ENCODE data around the gene WWC2.

Gene WWC2

GRCh38 chr4:183098723-183099536, at the start of gene WWC2:
Gene WWC2 (plus strand): TSS chr4:183099257. CDS start chr4:183099492, 235 bp downstream.
- no peaks in the 10 kb centered on the region for H3K36me3 ChIP-seq (ENCODE audit: insufficient read depth)
- no peak within 1 kb of the TSS for H3K27ac ChIP-seq
- peak within 1 kb of the TSS; percentile 97 for H3K4me2 ChIP-seq
- peaks cover 11% of the 10 kb centered on the region for H3K4me1 ChIP-seq (ENCODE audit: low read depth, poor library complexity, severe bottlenecking)
- TF ChIP-seq CTCF (conservative IDR thresholded peaks at IDR 0.05; ENCODE audit: low read depth, low read length): no peak
- no peak within 1 kb of the TSS for H3K4me3 ChIP-seq (IDR thresholded peaks at IDR 0.05; ENCODE audit: insufficient read depth, low read depth, low read length)
- no peaks in the 10 kb centered on the region for H4K20me1 ChIP-seq (ENCODE audit: insufficient read depth)
- H2AFZ ChIP-seq (ENCODE audit: low read depth): peak within 1 kb of the TSS; percentile 95
- H3K79me2 ChIP-seq (ENCODE audit: insufficient read depth, low read depth): no peaks in the 10 kb centered on the region
- peak within 1 kb of the TSS; percentile 65 for H3K9ac ChIP-seq
- peaks cover 17% of the 10 kb centered on the region for H3K27me3 ChIP-seq (ENCODE audit: insufficient read depth, low read depth)

GRCh38 chr4:183053681-183054080, 45.4 kb upstream of the WWC2 start:
- H3K4me2 ChIP-seq: no peak overlapping the region
- no peak overlapping the region for H3K27ac ChIP-seq
- no peak for TF ChIP-seq CTCF (conservative IDR thresholded peaks at IDR 0.05; ENCODE audit: low read depth, low read length)
- no peaks in the 10 kb centered on the region for H3K27me3 ChIP-seq (ENCODE audit: insufficient read depth, low read depth)
- H3K36me3 ChIP-seq (ENCODE audit: insufficient read depth): no peaks in the 10 kb centered on the region
- H3K4me3 ChIP-seq (IDR thresholded peaks at IDR 0.05; ENCODE audit: insufficient read depth, low read depth, low read length): no peak overlapping the region
- H3K79me2 ChIP-seq (ENCODE audit: insufficient read depth, low read depth): no peaks in the 10 kb centered on the region
- H2AFZ ChIP-seq (ENCODE audit: low read depth): no peak overlapping the region
- H3K9ac ChIP-seq: no peak overlapping the region
- H3K4me1 ChIP-seq (ENCODE audit: low read depth, poor library complexity, severe bottlenecking): no peaks in the 10 kb centered on the region
- H4K20me1 ChIP-seq (ENCODE audit: insufficient read depth): no peaks in the 10 kb centered on the region

GRCh38 chr4:183057255-183057654, 41.8 kb upstream of the WWC2 start:
- Histone ChIP-seq H3K4me2 (no peak overlapping the region), H3K79me2 (ENCODE audit: insufficient read depth, low read depth) (no peaks in the 10 kb centered on the region), H3K9ac (no peak overlapping the region), H2AFZ (ENCODE audit: low read depth) (no peak overlapping the region), H3K36me3 (ENCODE audit: insufficient read depth) (no peaks in the 10 kb centered on the region), H3K4me1 (ENCODE audit: low read depth, poor library complexity, severe bottlenecking) (peaks cover 15% of the 10 kb centered on the region), H3K4me3 (IDR thresholded peaks at IDR 0.05; ENCODE audit: insufficient read depth, low read depth, low read length) (no peak overlapping the region), H4K20me1 (ENCODE audit: insufficient read depth) (no peaks in the 10 kb centered on the region), H3K27me3 (ENCODE audit: insufficient read depth, low read depth) (no peaks in the 10 kb centered on the region), H3K27ac (no peak overlapping the region)
- no peak for TF ChIP-seq CTCF (conservative IDR thresholded peaks at IDR 0.05; ENCODE audit: low read depth, low read length)

- Histone ChIP-seq H3K4me1 (ENCODE audit: low read depth, poor library complexity, severe bottlenecking) (peaks cover 15% of the 10 kb centered on the region), H3K9ac (no peak overlapping the region), H2AFZ (ENCODE audit: low read depth) (no peak overlapping the region), H3K4me3 (IDR thresholded peaks at IDR 0.05; ENCODE audit: insufficient read depth, low read depth, low read length) (no peak overlapping the region), H3K27ac (no peak overlapping the region), H3K36me3 (ENCODE audit: insufficient read depth) (no peaks in the 10 kb centered on the region), H3K27me3 (ENCODE audit: insufficient read depth, low read depth) (no peaks in the 10 kb centered on the region), H3K79me2 (ENCODE audit: insufficient read depth, low read depth) (no peaks in the 10 kb centered on the region), H3K4me2 (peak overlapping the region; percentile 43; the same call in 1 of the 2 replicates), H4K20me1 (ENCODE audit: insufficient read depth) (no peaks in the 10 kb centered on the region)
- no peak for TF ChIP-seq CTCF (conservative IDR thresholded peaks at IDR 0.05; ENCODE audit: low read depth, low read length)
Observed at GRCh38 chr4:183059797-183060196, 39.3 kb upstream of the WWC2 start.
